HG02973 (cell line): ENCODE data around the gene TMEFF2.
A peak's percentile ranks its signal among the peaks of the same experiment; 100 is the strongest.

ENCODE experiments used
- ATAC-seq: cut with Tn5 transposase; IDR thresholded peaks from one replicate; pipeline ENCODE4 v1.9.1; 2021; ENCODE audit warnings: moderate library complexity; ENCODE audit not compliant: unreplicated experiment

The TMEFF2 gene

GRCh38 chr2:192069417-192069816 lies 125.3 kb downstream of the TMEFF2 start:
- no peak for ATAC-seq

GRCh38 chr2:192068966-192069365 lies 125.8 kb downstream of the TMEFF2 start:
- no peak for ATAC-seq

DNA sequence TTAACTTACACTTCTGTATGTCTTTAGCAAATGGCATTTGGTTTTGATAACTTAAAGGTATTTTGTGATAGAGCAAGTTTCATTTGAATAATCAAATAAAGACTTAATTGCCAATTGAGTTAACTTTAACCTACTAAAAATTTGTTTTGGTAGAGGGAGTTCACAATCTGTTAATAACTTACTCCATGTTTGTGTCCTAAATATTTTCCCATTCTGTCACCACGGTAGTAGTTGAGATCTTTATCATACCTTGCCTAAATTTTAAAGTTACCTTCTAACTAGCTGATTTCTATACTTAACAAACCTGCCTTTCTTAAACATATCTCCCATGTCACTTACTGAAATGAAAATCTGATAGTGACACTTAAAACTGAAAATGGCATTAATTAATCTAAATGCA lies 127.1 kb downstream of the TMEFF2 start:
- no peak for ATAC-seq

DNA sequence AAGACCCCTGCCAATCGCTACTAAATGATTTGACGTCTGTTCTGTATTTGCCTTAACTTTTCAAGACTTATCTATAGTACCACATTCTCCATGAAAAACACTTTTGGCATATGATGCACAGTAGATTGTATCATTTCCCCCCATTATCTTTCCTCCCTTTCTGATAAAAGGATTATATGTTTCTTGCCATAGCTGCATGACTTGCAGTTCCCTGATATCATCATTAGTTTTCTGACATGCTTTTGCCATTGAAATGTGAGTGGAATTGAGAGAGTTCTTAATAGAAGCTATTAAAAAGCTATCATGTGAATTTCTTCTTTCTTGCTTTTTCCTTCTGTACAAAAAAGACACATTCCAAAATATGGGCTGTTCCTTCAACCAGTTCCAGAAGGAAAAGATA lies 130.3 kb downstream of the TMEFF2 start:
- ATAC-seq: no peak

DNA sequence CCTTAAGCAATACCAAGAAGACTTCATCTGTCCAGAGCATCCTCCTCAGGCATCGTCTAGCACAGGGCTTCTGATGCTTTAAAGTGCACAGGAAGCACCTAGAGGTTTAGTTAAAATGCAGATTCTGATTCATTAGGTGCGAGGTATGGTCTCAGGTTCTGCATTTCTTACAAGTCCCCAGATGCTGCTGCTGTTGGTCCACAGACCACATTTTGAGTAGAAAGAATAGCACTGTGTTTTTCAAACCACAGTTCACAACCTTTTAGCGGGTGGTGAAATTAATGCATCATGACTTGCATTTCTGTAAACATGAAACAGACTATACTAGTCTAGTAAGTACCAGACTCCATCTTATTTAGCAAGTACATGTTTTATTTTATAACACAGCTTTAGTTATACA lies 134.6 kb downstream of the TMEFF2 start:
- ATAC-seq: no peak

GRCh38 chr2:192059266-192059665 lies 135.5 kb downstream of the TMEFF2 start:
- no peak for ATAC-seq

GRCh38 chr2:192053921-192054320 lies 140.8 kb downstream of the TMEFF2 start:
- ATAC-seq: no peak

DNA sequence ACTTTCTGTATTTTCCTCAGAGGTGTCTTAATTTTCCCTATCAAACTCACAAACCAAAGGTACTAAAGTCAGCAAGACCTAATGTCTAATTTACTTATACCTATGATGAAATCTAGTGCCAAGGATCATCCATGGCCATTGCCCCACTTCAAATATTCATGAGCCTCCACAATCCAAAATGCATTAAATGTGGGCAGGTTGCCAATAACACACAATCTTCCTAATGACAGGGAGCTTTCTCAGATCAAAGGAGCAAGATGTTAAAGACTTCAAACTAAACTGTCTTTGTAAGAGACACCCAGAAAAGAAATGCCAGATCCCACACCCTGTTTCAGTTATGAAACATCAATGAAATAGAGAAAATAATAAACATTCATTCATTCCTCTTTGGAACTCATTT lies 143.2 kb downstream of the TMEFF2 start:
- ATAC-seq: no peak

DNA sequence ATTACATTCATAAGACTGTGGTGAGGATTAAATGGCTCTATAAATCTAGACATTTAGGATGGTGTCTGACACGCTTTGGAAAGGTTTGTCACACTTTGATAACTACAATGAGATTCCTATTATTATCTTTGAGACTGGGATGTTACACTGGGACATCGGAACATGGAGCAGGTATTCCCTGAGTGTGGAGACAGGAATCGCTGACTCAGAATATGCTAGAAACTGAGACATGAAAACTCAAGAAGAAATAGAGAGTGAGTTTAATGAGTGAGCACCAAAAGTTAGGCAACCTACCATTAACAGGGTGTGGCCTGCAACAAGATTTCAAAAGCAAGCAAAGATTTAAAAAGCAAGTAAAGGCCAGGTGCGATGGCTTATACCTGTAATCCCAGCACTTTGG lies 145.4 kb downstream of the TMEFF2 start:
- no peak for ATAC-seq

DNA sequence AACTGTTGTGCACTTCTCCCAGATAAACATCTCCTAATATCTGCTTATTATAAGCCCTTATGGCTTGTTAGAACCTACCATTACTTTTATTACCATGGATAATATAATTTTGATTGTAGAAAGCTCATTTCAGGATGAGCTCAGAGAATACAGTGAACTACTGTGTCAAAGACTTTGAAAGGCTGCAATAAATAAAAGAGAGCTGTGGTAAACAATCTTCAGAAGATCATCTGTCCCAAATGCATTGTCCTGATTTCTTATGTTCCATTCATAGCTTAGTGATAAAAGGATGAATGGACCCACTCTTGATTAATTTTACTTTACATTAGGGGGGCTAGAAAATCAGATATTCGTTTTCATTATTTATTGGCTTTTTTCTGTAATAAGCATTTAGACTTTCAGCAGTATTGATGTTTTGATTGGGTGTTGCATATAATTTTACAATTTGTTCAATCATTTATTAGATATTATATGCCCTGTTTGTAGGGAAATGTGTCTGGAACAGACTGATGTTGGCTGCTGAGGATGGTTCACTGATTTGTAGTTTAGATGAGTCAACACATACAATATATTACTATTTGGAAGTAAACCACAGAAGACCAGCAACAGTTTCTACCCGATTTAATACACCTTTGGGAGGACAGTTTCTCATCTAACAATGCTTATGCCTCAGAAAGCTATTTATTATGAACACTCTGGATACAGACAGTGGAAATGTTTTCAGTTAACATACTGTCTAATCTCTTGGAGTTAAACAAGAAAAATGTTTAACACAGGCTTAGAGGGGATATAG lies 147.2 kb downstream of the TMEFF2 start:
- no peak for ATAC-seq

- no peak for ATAC-seq
These were observed 150.2 kb downstream of the TMEFF2 start for GRCh38 chr2:192044496-192044895.

- ATAC-seq: no peak
These were observed 151.4 kb downstream of the TMEFF2 start for GRCh38 chr2:192043216-192043870.

DNA sequence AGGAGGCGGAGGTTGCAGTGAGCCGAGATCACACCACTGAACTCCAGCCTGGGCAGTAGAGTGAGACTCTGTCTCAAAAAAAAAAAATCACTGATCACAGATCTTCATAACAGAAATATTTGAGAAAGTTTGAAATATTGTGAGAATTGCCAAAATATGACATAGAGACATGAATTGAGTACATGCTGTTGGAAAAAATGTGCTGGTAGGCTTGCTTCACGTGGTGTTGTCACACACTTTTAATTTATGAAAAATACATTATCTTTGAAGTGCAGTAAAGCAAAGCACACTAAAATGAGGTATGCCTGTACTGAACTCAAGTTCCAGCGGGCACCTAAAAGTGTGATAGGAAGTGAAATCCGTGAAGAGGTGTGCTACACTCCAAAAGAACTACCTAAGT lies 152.6 kb downstream of the TMEFF2 start:
- ATAC-seq: no peak

- ATAC-seq: no peak
These were observed 156.6 kb downstream of the TMEFF2 start for GRCh38 chr2:192038110-192038509.

DNA sequence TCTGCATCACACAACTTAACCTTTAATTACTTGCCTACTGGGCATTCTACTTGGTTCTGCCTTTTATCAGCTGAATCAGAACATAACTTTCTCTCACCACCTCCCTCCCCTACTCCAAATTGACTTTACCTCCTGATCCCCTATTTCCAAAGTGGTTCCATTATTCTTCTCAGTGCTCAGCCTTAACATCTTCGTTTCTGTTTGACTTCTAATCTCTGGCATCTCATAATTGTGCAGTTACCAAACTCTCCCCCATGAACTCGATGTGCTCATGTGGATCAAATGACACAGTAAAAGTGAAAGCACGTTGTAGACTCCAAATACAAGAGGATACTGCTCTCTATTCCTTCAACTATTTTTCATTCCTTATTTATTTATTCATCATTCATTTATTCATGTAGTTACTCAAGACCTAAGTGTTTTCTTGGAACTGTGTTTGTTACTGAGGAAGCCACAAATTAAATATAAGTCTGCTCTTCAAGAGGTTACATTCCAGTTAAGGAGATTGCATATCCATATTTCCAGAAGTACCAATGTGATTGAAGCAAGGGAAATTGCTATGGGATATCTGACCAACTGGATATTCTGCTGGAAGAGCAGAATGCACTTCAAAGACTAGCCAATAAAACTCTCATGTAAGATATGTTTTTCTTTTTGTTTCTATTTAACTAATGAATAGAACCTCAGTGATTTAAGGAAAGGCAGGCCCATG lies 158.8 kb downstream of the TMEFF2 start:
- no peak for ATAC-seq

- no peak for ATAC-seq
These were observed 163.9 kb downstream of the TMEFF2 start for GRCh38 chr2:192030856-192031255.

DNA sequence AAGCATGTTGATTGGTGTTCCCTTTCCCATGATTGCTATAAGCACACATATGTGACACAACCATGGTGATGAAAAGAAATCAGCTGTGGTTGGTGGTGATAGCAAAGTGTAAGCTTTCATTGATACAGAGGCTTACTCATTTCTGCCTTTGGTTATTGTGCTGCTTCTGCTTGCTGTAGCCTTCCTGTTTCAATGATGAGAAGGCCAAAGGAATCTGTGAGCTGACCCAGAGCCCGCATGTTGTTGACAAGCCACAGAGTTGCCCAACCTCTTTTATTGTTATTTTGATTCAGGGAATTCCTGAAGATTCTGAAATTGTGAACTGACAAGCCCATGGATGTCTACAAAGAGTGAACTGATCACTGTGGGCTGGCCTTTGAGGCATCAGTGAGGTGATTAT lies 164.4 kb downstream of the TMEFF2 start:
- ATAC-seq: no peak

- peak; percentile 89 for ATAC-seq
These were observed 165.6 kb downstream of the TMEFF2 start for GRCh38 chr2:192029089-192029488.

GRCh38 chr2:192026825-192027120 lies 168.0 kb downstream of the TMEFF2 start:
- ATAC-seq: no peak

- ATAC-seq: no peak
These were observed 168.5 kb downstream of the TMEFF2 start for GRCh38 chr2:192026059-192026824.

- no peak for ATAC-seq
These were observed 169.1 kb downstream of the TMEFF2 start for GRCh38 chr2:192025637-192026036.
